Vagina (tissue), 2 donors: ENCODE results near the gene ADAMTS6. TPM values are rescaled to one million over a fixed set of nuclear protein-coding genes. Genes with fewer than 3 reads are reported as not detected.

Source experiments
- DNase-seq, 2 donors: peaks; one replicate each; pipeline ENCODE4 v3.0.0-alpha.2; 2017; ENCODE audit errors: extremely low spot score in 2 of 2
- H3K27ac ChIP-seq: fragments of 200-600 bp; sonication (generic); one replicate; pipeline ENCODE4 v1.5.1; 2019
- H3K27me3 ChIP-seq: fragments of 200-600 bp; sonication (generic); one replicate; pipeline ENCODE4 v1.5.1; 2019
- H3K36me3 ChIP-seq, 2 donors: fragments of 200-600 bp; sonication (generic); one replicate each; pipeline ENCODE4 v1.5.1; 2017 to 2019
- H3K4me1 ChIP-seq: fragments of 200-600 bp; sonication (generic); one replicate; pipeline ENCODE4 v1.5.1; 2019
- H3K4me3 ChIP-seq, 2 donors: fragments of 200-600 bp; sonication (generic); 1 replicate in 1 of 2; 2 replicates in 1 of 2; pipeline ENCODE4 v1.5.1; 2016 to 2019
- H3K9me3 ChIP-seq: fragments of 200-600 bp; sonication (generic); one replicate; pipeline ENCODE4 v1.5.1; 2019
- CTCF ChIP-seq, 3 experiments: fragments of 450-650 bp in 2 of 3; fragments of 200-600 bp in 1 of 3; sonication (generic) in 1 of 3; IDR thresholded peaks; one replicate each; pipeline ENCODE4 v1.5.1; 2017 to 2019; ENCODE audit warnings: antibody characterized with exemption in 3 of 3, mild to moderate bottlenecking in 2 of 3, moderate library complexity in 2 of 3
- POLR2A ChIP-seq, 2 donors: fragments of 450-650 bp; IDR thresholded peaks; one replicate each; pipeline ENCODE4 v1.6.1; 2017; ENCODE audit warnings: antibody characterized with exemption in 2 of 2, mild to moderate bottlenecking in 2 of 2, moderate library complexity in 2 of 2
- POLR2AphosphoS5 ChIP-seq, 2 donors: sonication (generic); formaldehyde crosslinking; IDR thresholded peaks; one replicate each; pipeline ENCODE4 v1.9.0; 2017; ENCODE audit warnings: antibody characterized with exemption in 2 of 2, mild to moderate bottlenecking in 2 of 2, low read depth in 1 of 2; ENCODE audit not compliant: insufficient read depth in 1 of 2
- intact Hi-C: fragments of 100-400 bp; cut with DNase I; formaldehyde crosslinking; loops from one replicate; pipeline ENCODE4 v1.15.1; 2023
- total RNA-seq: library from RNA; depleted of rRNA; stranded (reverse); fragments of >200 nt; gene quantifications from one replicate; pipeline ENCODE4 v1.2.3, GENCODE V29; 2016

ADAMTS6 gene
- total RNA-seq, 1 donor from 2014 or later, result 1.5 TPM

DNA sequence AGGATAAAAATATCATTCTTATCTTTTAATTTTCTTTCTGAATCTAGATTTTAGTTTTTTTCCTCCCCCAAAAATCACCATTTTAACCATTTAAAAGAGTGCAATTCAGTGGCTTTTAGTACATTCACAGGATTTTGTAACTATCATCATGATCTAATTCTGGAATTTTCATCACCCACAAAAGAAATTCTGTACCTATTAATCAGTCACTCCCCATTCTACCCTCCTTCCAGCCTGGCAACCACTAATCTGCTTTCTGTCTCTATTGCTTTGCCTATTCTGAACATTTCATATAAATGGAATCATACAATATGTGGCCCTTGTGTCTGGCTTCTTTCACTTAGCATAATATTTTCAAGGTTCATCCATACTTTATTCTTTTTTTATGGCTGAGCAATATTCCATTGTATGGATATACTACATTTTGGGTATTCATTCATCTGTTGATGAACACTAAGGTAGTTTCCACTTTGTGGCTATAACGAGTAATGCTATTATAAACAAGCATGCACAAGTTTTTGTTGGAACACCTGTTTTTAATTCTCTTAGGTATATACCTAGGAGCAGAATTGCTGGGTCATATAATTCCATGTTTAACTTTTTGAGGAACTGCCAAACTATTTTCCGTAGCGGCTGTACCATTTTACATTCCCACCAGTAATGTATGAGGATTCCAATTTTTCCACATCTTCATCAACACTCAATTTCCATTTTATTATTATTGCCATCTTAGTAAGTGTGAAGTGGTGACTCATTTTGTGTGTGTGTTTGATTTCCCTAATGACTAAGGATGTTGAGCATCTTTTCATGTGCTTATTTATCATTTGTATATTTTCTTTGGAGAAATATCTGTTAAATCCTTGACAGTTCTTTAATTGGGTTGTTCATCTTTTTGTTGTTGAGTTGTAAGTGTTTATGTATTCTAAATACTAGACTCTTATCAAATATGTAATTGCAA, 372.7 kb downstream of the ADAMTS6 start:
- DNase-seq, result no peak
- Histone ChIP-seq H3K27me3 (no peaks in the 10 kb centered on the region), H3K4me3 (no peak overlapping the region), H3K9me3 (no peaks in the 10 kb centered on the region), H3K27ac (no peak overlapping the region), H3K36me3 (no peaks in the 10 kb centered on the region), H3K4me1 (no peaks in the 10 kb centered on the region)
- intact Hi-C loops, result no loop called here
- TF ChIP-seq POLR2A (IDR thresholded peaks at IDR 0.05) (no peak), CTCF (IDR thresholded peaks at IDR 0.05) (no peak), POLR2AphosphoS5 (IDR thresholded peaks at IDR 0.05; ENCODE audit: insufficient read depth in 1 of 2, low read depth in 1 of 2) (no peak)

DNA sequence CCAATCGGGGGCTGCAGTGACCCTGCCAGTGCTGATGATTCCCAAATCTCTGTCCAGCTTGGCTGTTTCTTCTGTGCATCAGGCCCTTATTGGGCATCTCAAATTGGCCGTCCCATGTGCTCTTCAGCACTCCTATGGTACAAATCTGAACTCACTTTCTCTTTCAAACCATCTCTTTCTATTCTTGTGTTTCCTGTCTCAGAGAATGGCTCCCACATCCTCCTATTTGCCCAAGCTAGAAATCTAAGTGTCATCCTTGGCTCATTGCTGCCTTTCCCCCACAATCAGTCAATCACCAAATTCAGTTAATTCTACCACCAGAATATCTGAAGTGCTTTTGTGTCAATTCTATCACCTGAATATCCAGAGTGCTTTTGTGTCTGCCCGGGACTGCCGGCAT, 376.4 kb downstream of the ADAMTS6 start:
- no peaks in the 10 kb centered on the region for H3K4me1 ChIP-seq
- H3K4me3 ChIP-seq, result no peak overlapping the region
- H3K27me3 ChIP-seq, result no peaks in the 10 kb centered on the region
- H3K27ac ChIP-seq, result no peak overlapping the region
- peak in 1 of 2 donors; percentile 40 for DNase-seq
- no peaks in the 10 kb centered on the region for H3K9me3 ChIP-seq
- TF ChIP-seq POLR2AphosphoS5 (IDR thresholded peaks at IDR 0.05; ENCODE audit: insufficient read depth in 1 of 2, low read depth in 1 of 2) (no peak), POLR2A (IDR thresholded peaks at IDR 0.05) (no peak), CTCF (IDR thresholded peaks at IDR 0.05) (no peak)
- intact Hi-C loops, result no loop called here
- no peaks in the 10 kb centered on the region for H3K36me3 ChIP-seq

DNA sequence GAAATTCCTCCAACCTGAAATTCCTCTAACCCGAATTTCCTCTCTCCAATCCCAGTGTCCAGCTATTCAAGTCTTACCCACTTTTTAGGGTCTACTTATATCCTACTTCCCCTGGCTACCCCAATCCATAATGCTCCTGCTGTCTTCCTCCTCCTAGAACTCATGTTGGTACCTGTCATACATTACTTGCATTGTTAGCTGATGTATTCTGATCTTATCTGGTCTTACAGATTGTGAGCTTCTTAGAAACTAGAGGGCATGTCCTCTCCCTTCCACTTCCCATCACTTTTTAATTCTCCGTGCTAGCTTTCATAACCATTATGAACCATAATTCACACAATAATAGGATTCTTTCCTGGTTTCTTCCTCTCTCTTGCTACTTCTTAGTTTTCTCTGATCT, 376.9 kb downstream of the ADAMTS6 start:
- Histone ChIP-seq H3K4me3 (no peak overlapping the region), H3K27ac (no peak overlapping the region), H3K27me3 (no peaks in the 10 kb centered on the region), H3K36me3 (no peaks in the 10 kb centered on the region), H3K4me1 (no peaks in the 10 kb centered on the region), H3K9me3 (no peaks in the 10 kb centered on the region)
- intact Hi-C loops, result no loop called here
- no peak for DNase-seq
- TF ChIP-seq POLR2A (IDR thresholded peaks at IDR 0.05) (no peak), CTCF (IDR thresholded peaks at IDR 0.05) (no peak), POLR2AphosphoS5 (IDR thresholded peaks at IDR 0.05; ENCODE audit: insufficient read depth in 1 of 2, low read depth in 1 of 2) (no peak)

DNA sequence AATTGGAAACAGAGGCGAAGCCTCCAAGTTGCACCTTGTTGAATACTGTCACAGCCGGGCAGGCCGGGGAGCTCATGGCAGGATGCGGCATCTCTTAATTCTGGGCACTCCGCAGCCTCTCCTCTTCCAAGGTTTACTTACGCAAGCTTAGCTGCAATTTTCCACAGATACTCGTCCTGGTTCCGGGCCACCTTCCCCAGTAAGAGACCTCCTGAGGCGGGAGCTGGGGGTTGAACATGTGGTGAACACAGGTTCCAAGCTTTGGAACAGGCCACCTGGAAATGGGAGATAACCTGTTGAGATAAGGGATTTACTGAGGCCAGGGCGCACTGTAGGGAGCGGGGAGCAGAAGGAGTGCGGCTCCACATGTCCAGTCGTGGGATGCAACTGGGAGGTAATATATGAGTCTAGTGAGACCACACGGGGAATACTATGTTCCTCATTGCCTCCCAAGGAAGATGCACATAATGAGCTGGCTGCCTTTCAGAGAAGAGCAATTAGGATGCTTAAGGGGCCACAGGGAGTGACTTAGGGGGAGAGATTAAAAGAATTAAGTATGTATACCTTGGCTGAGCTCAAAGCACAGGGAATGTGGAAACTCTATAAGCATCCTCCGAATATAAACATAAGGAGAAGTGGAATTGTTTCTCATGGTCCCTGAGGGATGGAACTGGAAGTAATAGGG, 377.8 kb downstream of the ADAMTS6 start:
- H3K27me3 ChIP-seq, result no peaks in the 10 kb centered on the region
- H3K9me3 ChIP-seq, result no peaks in the 10 kb centered on the region
- peak in 1 of 2 donors; percentile 85 for DNase-seq
- intact Hi-C loops, result no loop called here
- H3K36me3 ChIP-seq, result no peaks in the 10 kb centered on the region
- peak overlapping the region; percentile 57 to 69 for H3K4me3 ChIP-seq
- TF ChIP-seq POLR2A (IDR thresholded peaks at IDR 0.05), result no peak
- TF ChIP-seq POLR2AphosphoS5 (IDR thresholded peaks at IDR 0.05; ENCODE audit: insufficient read depth in 1 of 2, low read depth in 1 of 2), result no peak
- no peak for TF ChIP-seq CTCF (IDR thresholded peaks at IDR 0.05)
- H3K27ac ChIP-seq, result no peak overlapping the region
- no peaks in the 10 kb centered on the region for H3K4me1 ChIP-seq
